ENCODE data around the gene SLC39A1.
"Not testable (repeated sequence)": the region's sequence is repeated elsewhere in the genome, so short reads cannot be mapped to it uniquely, and the experiment has no call there.

DNA sequence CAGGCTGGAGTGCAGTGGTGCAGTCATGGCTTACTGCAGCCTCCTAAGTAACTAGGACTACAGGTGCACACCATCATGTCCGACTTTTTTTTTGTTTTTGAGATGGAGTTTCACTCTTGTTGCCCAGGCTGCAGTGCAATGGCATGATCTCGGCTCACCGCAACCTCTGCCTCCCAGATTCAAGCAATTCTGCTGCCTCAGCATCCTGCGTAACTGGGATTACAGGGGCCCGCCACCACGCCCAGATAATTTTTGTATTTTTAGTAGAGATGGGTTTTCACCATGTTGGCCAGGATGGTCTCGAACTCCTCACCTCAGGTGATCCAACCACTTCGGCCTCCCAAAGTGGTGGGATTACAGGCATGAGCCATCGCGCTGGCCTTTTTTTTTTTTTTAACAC, 33.5 kb upstream of the SLC39A1 start:
- TF ChIP-seq, protein P1, sequence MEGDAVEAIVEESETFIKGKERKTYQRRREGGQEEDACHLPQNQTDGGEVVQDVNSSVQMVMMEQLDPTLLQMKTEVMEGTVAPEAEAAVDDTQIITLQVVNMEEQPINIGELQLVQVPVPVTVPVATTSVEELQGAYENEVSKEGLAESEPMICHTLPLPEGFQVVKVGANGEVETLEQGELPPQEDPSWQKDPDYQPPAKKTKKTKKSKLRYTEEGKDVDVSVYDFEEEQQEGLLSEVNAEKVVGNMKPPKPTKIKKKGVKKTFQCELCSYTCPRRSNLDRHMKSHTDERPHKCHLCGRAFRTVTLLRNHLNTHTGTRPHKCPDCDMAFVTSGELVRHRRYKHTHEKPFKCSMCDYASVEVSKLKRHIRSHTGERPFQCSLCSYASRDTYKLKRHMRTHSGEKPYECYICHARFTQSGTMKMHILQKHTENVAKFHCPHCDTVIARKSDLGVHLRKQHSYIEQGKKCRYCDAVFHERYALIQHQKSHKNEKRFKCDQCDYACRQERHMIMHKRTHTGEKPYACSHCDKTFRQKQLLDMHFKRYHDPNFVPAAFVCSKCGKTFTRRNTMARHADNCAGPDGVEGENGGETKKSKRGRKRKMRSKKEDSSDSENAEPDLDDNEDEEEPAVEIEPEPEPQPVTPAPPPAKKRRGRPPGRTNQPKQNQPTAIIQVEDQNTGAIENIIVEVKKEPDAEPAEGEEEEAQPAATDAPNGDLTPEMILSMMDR (conservative IDR thresholded peaks at IDR 0.05; ENCODE audit: low read length): not testable (repeated sequence)
- not testable (repeated sequence) for TF ChIP-seq EZH2phosphoT487 (IDR thresholded peaks at IDR 0.05; ENCODE audit: borderline replicate concordance, low read depth, low read length)
